GM18508 (cell line): ENCODE measurements around the gene UBE2V1.
"Not testable (repeated sequence)": the region's sequence is repeated elsewhere in the genome, so short reads cannot be mapped to it uniquely, and the experiment has no call there.

ENCODE experiments used
- ATAC-seq: cut with Tn5 transposase; IDR thresholded peaks from one replicate; pipeline ENCODE4 v1.9.1; 2021; ENCODE audit warnings: moderate number of reproducible peaks; ENCODE audit not compliant: insufficient read depth, unreplicated experiment

UBE2V1 gene

GRCh38 chr20:50068041-50068651 is 44.8 kb downstream of the UBE2V1 start:
- ATAC-seq, result no peak

DNA sequence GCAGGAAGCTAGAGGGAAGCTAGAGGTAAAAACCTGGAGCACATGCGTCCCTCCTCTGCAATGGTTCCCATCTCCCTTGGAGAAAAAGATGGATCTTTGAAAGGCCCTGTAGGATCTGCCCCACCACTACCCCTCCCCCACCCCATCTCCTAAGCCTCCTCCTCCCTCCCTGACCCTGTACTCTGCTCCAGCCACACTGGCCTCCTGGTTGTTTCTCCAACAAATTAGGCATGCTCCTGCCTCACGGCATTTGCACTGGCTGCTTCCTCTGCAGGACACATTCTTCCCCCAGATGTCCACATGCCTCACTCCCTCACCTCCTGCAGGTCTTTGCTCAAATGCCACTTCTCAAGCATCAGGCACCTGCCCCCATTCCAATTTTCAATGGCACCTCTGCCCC is 45.5 kb downstream of the UBE2V1 start:
- ATAC-seq, result no peak

DNA sequence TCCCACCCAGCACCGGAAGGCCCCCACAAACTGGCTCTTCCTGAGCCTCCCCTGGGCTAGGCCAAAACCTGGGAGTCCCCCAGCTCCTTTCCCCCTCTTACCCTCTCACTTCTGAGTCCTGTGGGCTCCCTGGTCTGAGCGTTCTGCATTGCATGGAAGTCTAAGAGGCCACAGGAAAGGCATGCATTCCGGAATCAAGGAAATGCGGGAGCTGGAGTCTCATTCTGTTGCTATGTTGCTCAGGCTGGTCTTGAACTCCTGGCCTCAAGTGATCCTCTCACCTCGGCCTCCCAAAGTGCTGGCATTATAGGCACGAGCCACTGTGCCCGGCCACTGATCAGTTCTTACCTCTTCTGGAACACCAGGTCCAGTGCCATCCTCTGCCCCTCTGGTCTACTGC is 45.9 kb downstream of the UBE2V1 start:
- no peak for ATAC-seq

DNA sequence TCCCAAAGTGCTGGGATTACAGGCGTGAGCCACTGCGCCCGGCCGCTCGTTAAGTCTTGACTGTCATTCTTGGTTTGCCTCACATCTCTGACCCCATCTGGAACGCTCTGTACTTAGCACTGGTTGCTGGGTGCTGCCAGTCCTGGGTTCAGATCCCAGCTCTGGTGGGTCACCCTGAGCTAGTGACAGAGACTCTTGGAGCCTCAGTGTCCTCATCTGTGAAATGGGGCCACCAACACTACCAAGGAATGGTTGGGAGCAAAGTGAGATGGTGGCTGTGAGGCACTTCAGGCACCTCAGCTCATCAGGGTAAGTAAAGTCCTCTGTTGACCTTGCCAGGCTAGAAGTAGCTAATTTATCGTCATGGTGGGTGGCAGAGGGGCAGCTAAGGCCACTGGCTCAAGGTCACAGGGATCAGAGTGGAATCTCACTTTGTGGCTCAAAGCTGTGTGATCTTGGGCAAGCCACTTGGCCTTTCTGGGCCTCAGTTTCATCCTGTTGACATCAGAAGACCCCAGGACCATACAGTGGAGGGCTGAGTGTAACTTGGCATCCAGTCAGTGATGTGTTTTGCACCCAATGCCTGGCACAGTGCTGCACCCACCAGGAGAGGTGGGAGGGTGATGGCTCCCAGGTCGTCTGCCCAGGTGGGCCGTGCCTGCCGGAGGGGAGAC is 46.7 kb downstream of the UBE2V1 start:
- no peak for ATAC-seq

DNA sequence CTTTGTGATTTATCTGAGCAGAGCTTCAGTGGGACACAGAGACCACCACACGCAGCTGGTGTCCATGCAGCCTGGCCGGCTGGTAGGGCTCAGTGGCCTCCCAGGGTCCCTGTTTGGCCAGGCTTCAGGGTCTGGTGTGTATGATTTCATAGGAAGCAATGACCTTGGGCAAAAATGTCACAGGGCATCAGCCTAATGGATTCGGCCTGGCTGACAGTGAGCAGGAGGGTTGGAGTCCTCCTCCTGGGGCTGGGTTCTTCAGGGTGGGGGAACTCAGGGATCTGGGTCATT is 47.7 kb downstream of the UBE2V1 start:
- no peak for ATAC-seq

DNA sequence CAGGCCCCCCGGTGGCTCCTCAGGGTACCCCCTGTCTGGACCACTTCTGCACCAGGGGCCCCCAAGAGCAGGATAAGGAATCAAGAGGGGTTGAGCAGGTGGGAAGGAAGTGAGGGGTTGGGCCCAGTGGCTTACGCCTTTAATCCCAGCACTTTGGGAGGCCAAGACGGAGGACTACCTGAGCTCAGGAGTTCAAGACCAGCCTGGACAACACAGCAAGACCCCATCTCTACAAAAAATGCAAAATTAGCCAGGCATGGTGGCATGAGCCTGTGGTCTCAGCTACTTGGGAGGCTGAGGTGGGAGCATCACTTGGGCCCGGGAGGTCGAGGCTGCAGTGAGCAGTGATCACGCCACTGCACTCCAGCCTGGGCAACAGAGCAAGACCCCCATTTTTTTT is 49.2 kb downstream of the UBE2V1 start:
- not testable (repeated sequence) for ATAC-seq

- ATAC-seq, result no peak
Measured at GRCh38 chr20:50062006-50062838, 50.7 kb downstream of the UBE2V1 start.

GRCh38 chr20:50061151-50062005 is 51.6 kb downstream of the UBE2V1 start:
- ATAC-seq, result no peak

- no peak for ATAC-seq
Measured at GRCh38 chr20:50058662-50059402, 54.1 kb downstream of the UBE2V1 start.

GRCh38 chr20:50057714-50058053 is 55.3 kb downstream of the UBE2V1 start:
- ATAC-seq, result no peak

- no peak for ATAC-seq
Measured at GRCh38 chr20:50056951-50057713, 55.8 kb downstream of the UBE2V1 start.

DNA sequence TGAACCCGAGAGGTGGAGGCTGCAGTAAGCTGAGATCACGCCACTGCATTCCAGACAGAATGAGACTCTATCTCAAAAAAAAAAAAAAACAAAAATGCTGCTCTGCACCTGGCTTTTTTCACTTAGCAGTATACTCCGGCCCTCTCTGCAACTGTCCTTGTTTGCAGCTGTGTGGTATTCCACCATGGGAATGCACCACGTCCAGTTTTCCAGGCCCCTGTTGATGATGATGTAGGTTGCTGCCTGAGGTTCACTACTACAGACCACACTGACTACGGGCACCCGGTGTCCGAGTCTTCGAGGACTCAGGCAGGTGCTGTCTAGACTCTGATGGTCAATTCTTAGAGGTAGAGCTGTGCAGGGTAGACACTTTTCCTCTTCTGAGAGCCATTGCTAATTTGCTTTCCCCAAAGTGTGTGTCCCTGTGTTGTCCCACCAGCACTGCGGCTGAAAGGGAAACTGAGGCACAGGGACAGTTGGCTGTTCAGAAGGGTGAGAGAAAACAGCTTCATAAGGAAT is 56.5 kb downstream of the UBE2V1 start:
- ATAC-seq, result no peak

GRCh38 chr20:50055524-50056083 is 57.3 kb downstream of the UBE2V1 start:
- ATAC-seq, result no peak

DNA sequence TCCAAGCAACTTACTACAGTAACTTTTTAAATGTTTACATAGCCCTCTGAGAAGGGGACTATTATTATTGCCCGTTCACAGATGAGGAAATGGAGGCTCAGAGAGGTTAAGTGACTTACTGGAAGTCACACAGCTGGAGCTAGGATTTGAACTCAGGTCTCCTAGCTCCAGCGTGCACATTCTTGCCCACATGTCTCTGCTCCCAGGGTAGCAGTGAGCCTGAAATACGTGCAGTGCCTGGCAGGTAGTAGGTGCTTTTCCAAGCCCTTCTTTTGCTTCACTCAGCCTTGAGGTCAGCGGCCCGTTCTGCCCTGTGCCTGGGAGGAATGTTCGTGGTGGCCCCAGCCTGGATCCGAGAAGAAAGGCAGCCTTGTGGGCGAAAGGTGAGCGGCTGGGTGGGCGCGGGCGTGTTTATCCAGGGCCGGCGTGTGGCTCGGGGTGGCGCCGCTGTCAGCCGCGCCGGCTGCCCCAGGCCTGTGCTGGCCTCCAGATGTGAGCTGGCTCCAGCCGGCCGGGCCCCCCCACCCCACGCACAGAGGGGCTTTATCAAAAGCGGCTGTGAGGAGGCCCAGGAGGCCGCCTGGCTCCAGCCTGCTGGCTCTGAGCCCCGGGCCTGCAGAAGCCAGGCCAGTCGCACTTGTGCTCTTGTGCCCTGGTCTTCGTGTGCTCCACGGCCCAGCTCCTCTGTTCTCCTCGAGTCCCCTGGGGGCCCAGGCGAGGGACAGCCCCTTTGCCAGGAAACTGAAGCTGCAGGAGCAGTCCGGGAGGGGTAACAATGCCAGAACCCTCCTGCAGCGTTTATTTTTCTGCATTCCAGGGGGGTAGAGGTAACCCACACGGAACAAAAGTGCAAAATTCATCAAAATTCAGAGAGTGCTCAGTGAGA is 58.1 kb downstream of the UBE2V1 start:
- no peak for ATAC-seq

GRCh38 chr20:50054231-50054547 is 58.8 kb downstream of the UBE2V1 start:
- ATAC-seq, result no peak

- ATAC-seq, result no peak
Measured at GRCh38 chr20:50053362-50054230, 59.4 kb downstream of the UBE2V1 start.
